Activated naive CD4-positive, alpha-beta T cell treated with anti-CD3 and anti-CD28 coated beads, Interleukin-2, amount 10 ng/mL, durations not matched to agents 5 hours and 36 hours (primary cell): ENCODE measurements around the gene FREY1. TPM values are rescaled to one million over a fixed set of nuclear protein-coding genes. Genes with fewer than 3 reads are reported as not detected.

Source experiments
- total RNA-seq, 2 experiments: library from RNA; stranded (reverse); gene quantifications; one replicate each; pipeline ENCODE4 v1.2.3, GENCODE V29; 2021

The FREY1 gene, protein sequence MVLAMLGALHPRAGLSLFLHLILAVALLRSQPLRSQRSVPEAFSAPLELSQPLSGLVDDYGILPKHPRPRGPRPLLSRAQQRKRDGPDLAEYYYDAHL
- total RNA-seq = 1 to 10 TPM; 1.8 to 2.1 TPM

DNA sequence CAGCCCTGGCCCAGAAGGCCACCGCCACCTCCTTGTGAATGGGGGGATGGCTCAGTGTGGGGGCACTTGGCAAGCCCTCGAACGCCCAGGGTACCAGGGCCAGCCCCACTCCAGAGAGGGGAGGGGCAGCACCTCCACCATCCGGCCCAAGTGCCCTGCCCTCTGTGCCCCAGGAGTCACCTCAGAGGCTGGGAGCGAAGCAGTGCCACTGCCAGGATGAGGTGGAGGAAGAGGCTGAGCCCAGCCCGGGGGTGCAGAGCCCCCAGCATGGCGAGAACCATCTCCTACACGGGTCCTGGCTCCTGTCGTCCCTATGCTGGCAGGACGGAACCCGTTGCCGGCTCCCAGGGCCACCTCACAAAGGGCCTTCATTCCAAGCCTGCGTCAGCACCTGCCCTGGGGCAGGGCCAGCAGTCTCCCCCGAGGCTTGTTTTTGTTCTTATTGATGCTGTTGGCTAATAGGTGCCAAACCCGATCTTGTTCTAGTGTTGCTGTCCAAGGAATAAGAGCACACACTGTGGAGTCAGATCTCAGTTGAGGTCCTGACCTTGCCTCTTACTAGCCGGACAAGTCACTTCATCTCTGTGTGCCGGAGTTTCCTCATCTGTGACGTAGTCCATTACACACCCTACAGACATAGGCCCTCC is at the start of gene FREY1:
FREY1 (minus strand) TSS at position 307 of the 647 bp plus-strand sequence; CDS start at position 281, 26 bp downstream.

DNA sequence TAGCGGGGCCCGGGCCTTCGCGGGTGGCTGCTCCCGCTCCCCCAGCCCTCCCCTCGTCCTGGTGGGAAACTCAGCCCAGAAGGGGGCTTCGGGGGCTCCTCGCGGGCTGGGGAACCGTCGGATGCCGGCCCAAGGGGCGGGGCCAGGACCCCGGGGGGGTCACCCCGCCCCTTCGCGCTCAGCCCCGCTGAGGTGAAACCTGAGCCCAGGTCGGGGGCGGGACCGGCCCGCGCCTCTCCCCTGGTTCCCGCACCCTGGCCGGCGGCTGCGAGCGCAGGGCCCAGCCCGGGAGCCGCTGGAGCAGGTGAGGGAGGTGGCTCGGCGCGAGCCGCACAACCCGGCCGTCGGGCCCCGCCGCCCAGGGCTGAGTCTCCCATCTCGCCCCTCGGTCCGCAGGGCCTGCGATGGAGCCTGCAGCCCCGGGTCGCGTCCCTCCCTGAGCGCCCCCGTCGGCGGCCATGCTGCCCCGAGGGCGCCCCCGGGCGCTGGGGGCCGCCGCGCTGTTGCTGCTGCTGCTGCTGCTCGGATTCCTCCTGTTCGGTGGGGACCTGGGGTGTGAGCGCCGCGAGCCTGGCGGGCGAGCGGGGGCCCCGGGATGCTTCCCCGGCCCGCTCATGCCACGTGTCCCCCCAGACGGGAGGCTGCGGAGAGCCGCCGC is 15.5 kb upstream of the FREY1 start, which contains the start of gene LARGE2:
LARGE2 (plus strand) TSS at position 232 of the 658 bp plus-strand sequence; CDS start at position 459, 227 bp downstream.

DNA sequence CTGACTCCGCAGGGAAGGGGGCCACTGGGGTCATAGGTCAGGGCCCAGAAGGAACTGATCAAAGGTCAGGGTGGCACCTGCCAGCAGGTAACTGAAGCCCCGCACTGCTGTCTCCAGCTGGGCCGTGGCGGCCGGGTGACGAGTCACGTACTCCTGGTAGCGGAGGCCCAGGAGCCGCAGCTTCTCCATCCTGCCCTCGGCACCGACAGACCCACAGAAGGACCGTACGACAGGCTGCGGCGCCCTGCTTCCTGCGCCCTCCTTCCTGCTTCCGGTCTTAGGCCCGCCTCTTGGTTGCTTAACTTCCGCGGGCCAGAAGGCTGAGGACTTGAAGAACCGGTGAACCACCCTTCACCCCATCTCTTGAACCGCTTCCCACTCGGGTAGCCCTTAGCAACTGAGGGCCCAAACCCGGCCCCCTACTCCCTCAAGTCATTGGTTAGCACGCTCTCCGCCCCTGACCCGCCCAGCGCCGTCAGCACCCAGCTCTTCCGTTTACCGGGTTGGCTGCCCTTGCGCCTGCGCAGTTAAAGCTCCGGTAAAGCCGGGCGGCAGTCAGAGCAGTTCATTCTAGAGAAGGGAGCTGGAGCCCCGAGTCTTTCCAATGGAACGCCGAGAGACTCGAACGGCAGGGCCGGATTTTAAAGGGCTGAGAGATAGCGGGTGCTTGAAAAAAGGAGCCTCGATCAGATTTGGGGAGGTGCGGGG is 10.7 kb upstream of the FREY1 start, which contains the start of gene PEX16:
PEX16 (minus strand) TSS at position 255 of the 708 bp plus-strand sequence; CDS start at position 189, 66 bp downstream.

DNA sequence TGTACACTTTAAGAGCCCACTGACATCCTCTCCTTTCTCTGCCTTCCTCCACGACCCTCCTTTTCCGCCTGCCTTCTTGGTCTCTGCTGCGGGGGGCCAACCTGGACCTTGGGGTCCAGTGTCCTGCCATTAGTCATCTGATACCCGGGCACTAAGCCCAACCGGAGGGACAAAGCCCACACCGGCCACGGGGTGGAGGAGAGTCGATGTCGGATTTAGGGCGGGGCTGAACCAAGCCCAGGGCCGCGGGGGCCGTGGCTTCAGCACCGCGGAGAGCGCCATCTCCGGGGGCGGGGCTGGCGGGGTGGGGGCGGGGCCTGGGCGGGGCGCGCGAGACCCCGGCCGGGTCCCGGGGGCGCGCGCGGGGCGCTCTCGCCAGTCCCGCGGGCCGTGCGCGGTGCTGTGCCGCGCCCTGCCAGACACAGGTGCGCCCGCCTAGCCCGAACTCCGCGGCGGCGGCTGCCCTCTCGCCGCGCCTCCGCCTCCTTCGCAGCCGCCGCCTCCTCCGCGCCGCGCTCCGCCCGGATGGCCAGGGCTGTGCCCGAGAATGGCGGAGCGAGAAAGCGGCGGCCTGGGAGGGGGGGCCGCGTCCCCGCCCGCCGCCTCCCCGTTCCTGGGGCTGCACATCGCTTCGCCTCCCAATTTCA is 21.7 kb downstream of the FREY1 start, which contains the start of gene MAPK8IP1:
MAPK8IP1 (plus strand) TSS at position 378 of the 647 bp plus-strand sequence; CDS start at position 548, 170 bp downstream.

Other genes starting within 250 kb of the FREY1 start
- gene CHST1, start 241.6 kb downstream of the FREY1 start, total RNA-seq = not detected
- 10 to 100 TPM; 19.1 to 19.8 TPM for gene SLC35C1, start 102.1 kb downstream of the FREY1 start, total RNA-seq
- gene CRY2, start 59.8 kb downstream of the FREY1 start, total RNA-seq = 10 to 100 TPM; 27.2 to 28.4 TPM
- gene MAPK8IP1, start 21.6 kb downstream of the FREY1 start, total RNA-seq = 1 to 10 TPM in 1 of 2 experiments, under 1 TPM in 1; 0.60 to 1.0 TPM
- gene PEX16, start 10.6 kb upstream of the FREY1 start, total RNA-seq = 10 to 100 TPM; 46.2 to 47.1 TPM
- under 1 TPM; 0.33 to 0.51 TPM for gene LARGE2, start 15.4 kb upstream of the FREY1 start, total RNA-seq
- gene PHF21A, start 214.2 kb upstream of the FREY1 start, total RNA-seq = 10 to 100 TPM; 26.0 to 31.3 TPM